T-helper 2 cell treated with Interferon-gamma antibody and Interleukin-4, amounts not matched to agents 100 ng/mL and 5 ng/mL, for 36 hours (primary cell): Measurements from ENCODE around the gene YTHDC2. TPM values are rescaled to one million over a fixed set of nuclear protein-coding genes. Genes with fewer than 3 reads are reported as not detected.
"Not testable (repeated sequence)": the region's sequence is repeated elsewhere in the genome, so short reads cannot be mapped to it uniquely, and the experiment has no call there.

ENCODE experiments used
- intact Hi-C: fragments of 100-400 bp; cut with micrococcal nuclease; formaldehyde crosslinking; loops from one replicate; pipeline ENCODE4 v1.15.1; 2023
- total RNA-seq: library from RNA; stranded (reverse); gene quantifications from 2 replicates; pipeline ENCODE4 v1.2.3, GENCODE V29; 2022

The YTHDC2 gene
- total RNA-seq, 1 donor from 2014 or later, result 31.4 TPM

DNA sequence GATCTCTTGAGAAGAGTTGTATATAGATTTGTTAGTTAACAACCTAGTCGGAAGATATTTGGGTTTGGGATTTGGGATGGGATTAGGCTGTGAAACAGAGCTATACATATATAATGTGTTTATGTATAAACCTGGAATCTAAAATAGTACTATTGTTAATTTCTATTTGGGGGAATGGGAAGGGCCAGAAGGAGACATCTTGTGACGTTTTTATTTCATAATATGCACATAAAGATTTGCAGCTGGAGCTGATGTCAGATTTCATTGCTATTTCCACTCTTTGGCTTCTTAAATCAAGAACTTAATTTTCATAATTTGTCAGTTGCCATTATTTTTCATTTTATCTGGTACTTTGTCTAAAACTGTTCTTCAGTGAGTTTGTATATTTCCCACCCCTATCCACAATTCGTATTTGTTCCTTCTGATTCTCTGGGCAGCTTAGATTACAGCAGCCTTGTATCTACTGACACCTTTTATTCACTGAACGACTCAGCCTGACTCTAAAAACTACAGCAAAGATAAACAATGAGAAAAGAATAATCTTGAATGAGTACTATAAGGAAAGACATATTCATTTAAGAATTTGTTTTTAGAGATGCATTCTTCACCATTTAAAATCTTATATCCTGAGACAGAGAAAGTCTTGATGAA lies 86.9 kb downstream of the YTHDC2 start:
- intact Hi-C loops, result no loop called here

DNA sequence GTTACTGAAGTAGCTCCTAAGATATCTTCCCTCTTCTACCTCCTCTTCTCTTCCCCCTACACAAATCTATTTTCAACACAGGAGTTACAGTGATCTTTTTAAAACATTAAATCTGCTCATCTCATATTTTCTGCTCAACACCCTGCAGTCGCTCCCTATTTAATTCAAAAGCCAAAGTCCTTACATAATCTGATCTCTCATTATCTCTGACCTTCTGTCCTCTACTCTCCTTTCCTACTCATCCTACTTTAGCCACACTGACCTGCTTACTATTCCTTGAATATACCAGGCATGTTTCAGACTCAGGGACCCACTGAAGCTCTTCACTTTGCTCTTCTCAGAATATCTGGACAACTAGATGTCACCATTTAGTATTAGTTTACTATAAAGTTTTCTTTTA lies 87.9 kb downstream of the YTHDC2 start:
- intact Hi-C loops, result no loop called here

DNA sequence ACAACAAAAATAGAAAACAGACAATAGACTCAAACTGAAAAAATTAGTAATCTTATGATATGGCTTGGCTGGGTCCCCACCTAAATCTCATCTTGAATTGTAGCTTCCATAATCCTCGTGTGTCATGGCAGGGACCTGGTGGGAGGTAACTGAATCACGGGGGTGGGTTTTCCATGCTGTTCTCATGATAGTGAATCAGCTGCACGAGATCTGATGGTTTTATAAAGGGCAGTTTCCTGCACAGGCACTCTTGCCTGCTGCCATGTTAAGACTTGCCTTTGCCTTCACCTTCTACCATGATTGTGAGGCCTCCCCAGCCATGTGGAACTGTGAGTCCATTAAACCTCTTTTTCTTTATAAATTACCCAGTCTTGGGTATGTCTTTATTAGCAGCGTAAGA lies 89.8 kb downstream of the YTHDC2 start:
- intact Hi-C loops, result not testable (repeated sequence)

DNA sequence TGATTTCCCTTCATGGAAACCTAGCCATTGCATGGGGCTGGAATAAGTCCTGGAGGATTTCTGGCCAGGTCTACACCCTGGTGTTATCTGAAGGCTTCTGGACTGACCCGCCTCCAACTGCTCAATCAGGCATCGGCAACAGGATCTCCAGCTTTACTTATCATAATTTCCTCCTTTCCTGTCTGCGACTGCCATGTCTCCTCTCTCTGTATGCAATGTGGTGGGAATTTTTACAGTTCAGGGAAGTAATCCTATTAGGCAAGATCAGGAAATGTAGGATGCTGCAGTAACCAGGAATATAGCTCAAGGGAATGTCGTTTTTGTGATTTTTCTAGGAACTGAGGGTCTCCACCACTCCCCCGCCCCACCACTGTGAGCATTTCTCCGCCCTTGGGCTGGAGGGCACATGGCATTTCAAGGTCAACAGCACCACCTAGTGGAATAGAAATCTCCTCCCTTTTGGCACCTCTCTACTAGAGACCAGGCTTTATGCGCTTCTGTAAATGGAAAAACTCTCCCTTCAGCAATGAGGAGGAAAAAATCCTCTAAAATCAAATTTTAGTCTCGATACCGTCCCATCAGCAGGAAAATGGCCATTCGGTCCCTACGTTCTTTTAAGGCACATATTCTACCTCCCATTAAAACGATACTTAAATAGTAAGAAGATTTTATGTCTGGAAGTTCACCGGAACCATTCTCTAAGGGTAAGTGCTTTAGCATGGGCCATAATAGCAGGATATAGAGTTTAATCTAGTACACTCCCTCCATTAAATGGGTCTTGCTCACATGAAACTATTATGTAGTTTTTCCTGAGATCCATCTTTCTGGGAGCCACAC lies 93.0 kb downstream of the YTHDC2 start:
- intact Hi-C loops, result loop anchor here (1.0 to 5.0 kb wide), 5 partner anchors 94 to 1055 kb away; partner anchors contain the start of gene YTHDC2

DNA sequence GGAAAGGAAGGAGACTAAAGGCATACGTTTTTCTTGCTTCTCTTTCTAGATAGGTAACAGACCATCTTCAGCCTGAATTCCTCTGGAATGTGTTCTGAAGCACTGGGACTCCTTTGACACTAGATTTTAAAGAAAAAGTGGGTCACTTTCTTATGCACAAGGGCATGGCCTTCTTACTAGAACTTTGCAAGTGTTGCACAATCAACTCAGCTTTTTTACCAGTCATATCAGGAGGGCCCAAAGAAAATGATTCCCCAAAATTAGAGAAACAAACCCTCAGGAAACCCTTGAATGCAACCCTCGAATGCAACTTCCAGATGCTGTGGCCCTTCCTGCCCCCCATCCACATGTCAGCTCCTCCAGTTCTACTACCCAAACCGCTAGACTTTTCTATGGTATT lies 93.9 kb downstream of the YTHDC2 start:
- intact Hi-C loops, result loop anchor here (5.0 kb wide), 1 partner anchor 95 kb away; the partner anchor contains the start of gene YTHDC2

DNA sequence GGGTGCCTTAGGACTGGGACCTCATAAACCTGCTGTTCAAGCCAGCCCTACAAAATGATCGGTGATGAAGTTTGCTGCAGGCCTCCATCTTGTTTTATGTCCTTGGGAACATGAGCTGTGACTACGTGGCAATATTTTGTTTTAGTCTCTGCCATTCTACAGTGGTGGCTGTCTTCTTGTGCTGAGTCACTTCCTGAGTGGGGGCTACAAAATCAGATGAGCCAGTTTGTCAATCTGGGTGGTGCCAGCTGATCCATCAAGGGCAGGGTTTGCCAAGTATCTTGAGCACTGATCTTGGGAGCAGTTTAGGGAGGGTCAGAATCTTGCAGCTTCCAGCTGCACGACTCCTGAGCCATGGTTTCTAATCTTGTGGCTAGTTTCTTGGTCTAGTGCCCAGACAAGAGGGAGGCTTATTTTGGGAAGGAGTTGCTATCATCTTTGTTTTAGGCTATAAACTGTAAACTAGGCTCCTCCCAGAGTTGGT lies 94.7 kb downstream of the YTHDC2 start:
- intact Hi-C loops, result loop anchor here (5.0 kb wide), 1 partner anchor 96 kb away; the partner anchor contains the start of gene YTHDC2

DNA sequence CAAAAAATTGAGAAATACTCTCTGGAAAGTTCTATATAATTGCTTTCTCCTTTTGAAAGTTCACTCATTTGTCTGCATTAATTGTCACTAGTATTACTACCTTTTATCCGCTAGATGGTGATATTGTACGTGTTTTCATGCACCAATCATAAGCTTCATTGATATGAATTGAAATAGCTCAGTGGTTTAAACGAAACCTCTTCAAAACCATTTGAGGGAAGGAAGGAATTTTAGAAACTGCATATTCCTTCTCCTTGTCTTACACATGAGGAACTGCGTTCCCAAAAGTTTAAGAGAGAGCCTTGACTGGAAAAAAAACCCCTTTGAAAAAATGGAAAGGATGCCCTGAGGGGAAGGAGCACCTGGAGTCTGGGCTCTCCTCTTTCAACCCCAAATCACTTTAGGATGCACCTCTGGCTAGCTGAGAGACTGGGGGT lies 98.6 kb downstream of the YTHDC2 start:
- intact Hi-C loops, result loop anchor here (1.0 to 5.0 kb wide), 2 partner anchors 52 to 1635 kb away; no protein-coding TSS in a partner anchor

DNA sequence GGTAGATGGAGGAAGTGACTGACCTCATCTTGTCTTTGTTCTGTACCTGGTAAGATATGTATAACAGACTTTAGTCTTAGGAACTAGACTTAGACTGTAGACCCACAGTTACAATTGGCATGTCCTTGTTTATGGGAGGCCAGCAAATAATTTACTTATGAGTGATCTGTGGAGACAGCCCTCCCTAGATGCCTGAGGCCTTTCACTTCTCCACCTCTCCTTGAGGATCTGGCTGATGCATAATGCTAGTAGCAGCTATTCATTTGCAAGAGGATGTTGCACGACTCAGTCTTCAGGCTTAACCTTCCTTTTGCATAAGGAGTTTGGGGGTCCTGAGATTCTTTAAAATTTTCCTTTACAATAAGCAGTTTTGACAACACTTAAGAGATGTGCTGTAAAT lies 100.7 kb downstream of the YTHDC2 start:
- intact Hi-C loops, result loop anchor here (5.0 kb wide), 1 partner anchor 1633 kb away; no protein-coding TSS in a partner anchor

DNA sequence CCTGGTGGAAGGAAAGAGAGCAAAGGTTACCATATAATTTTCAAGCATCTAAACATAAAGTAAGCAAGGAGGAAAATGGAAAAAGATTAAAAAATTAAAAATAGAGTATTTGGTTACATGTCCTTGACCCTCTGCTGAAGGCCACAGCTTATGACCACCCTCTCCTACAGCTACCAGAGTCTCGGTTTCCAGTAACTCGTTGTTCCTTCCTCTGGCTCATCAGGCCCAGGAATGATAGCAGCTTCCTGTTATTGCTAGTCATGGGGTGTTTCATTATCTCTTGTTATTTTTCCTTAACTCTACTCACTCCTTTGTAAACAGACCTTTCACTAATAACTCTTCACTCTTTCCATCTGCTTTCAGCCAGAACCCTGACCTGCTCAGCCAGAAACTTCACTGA lies 102.2 kb downstream of the YTHDC2 start:
- intact Hi-C loops, result no loop called here

DNA sequence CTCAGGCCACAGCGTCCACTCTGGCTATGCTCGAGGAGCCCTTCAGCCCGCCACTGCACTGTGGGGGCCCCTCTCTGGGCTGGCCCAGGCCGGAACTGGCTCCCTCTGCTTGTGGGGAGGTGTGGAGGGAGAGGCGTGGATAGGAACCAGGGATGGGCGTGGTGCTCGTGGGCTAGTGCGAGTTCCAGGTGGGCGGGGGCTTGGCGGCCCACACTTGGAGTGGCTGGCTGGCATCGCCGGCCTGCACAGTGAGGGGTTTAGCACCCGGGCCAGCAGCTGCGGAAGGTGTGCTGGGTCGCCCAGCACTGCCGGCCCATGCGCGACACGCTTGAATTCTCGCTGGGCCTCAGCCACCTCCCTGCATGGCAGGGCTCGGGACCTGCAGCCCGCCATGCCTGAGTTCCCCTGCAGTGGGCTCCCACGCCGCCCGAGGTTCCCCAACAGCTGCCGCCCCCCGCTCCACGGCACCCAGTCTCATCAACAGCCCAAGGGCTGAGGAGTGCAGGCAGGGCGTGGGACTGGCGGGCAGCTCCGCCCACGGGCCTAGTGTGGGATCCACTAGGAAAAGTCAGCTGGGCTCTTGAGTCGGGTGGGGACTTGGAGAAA lies 103.8 kb downstream of the YTHDC2 start:
- intact Hi-C loops, result no loop called here

DNA sequence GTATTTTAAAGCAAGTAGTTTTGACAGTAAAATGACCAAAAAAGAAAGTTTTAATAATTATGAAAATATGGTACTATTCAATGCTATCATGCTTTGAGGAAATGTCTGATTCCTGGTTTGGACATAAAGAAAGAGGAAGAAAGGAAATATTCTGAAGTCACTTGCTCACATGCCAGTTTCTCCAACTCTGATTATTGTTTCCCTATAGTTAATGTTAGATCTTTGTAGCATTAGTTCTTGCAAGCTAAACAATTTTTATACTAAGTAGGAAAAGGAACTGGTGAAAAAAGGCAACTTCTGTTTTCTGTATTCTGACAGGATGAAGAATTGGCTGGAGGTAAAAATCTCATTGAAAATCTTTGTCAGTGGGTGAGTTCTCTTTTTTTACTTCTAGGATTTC lies 119.5 kb downstream of the YTHDC2 start:
- intact Hi-C loops, result no loop called here

DNA sequence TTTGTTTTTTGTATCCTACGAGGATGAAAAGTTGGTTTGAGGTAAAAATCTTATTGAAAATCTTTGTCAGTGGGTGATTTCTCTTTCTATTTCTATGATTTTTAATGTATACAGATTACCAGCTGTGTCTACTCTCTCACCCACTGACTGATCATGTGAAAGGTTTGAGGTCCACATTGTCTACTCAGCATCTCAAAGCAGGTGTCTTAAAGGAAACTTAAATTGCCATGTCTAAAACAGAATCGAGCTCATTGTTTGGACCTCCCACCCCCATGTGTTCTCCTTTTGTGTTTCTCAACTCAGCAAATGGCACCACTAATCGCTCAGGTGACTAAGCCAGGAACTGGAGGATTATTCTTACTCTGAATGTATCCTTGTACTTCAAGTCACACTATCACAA lies 121.5 kb downstream of the YTHDC2 start:
- intact Hi-C loops, result no loop called here

DNA sequence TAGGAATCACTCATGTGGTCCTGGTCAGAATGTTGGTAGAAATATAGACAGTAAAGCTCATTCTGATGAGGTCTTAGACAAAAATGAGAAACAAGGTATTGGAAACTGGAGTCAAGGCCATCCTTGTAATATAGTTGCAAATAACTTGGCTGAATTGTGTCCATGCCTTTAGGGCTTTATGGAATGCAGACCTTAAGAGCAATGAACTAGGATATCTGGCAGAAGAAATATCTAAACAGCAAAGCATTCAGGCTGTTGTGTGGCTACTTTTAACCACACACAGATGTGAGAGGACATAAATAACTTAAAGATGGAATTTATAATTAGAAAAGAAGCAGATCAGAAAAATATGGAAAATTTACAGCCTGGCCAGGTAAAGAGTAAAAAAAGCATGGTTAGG lies 128.2 kb downstream of the YTHDC2 start:
- intact Hi-C loops, result no loop called here

Other genes with a start within 250 kb of the YTHDC2 start
- not detected in 2 replicates for gene TSSK1B, start 78.7 kb upstream of the YTHDC2 start, total RNA-seq
- gene MCC, start 25.2 kb upstream of the YTHDC2 start, total RNA-seq, result 3.2 and 3.8 TPM in 2 replicates